Upper lobe of left lung (tissue), 4 donors: Measurements from ENCODE around the gene CAPNS1.

ENCODE experiments used
- POLR2A ChIP-seq, 4 donors: fragments of 450-650 bp; IDR thresholded peaks; one replicate each; pipeline ENCODE4 v1.5.1; 2016 to 2017; ENCODE audit warnings: antibody characterized with exemption in 4 of 4, mild to moderate bottlenecking in 2 of 4
- POLR2AphosphoS5 ChIP-seq, 2 donors: sonication (generic); formaldehyde crosslinking; IDR thresholded peaks; one replicate each; pipeline ENCODE4 v1.5.1; 2017; ENCODE audit warnings: antibody characterized with exemption in 2 of 2
- TF ChIP-seq, protein P1 (sequence below), 6 experiments: fragments of 450-650 bp in 4 of 6; fragments of 200-600 bp in 2 of 6; sonication (generic) in 2 of 6; IDR thresholded peaks; one replicate each; pipeline ENCODE4 v1.5.1; 2016 to 2019; ENCODE audit warnings: antibody characterized with exemption in 6 of 6

DNA sequence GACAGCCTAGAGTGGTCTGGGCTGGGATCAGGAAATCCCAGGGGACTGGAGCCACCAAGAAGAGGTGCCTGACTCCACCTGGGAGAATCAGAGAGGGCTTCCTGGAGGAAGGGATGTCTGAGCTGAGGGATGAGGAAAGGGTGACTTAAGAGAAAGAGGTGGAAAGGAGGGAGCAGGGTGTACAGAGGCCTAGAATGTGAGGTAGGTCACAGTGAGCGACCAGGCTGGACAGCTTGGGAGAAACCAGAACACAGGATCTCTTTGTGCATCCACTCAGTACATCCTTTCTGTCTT, 23.6 kb upstream of the CAPNS1 start:
- TF ChIP-seq, protein P1, sequence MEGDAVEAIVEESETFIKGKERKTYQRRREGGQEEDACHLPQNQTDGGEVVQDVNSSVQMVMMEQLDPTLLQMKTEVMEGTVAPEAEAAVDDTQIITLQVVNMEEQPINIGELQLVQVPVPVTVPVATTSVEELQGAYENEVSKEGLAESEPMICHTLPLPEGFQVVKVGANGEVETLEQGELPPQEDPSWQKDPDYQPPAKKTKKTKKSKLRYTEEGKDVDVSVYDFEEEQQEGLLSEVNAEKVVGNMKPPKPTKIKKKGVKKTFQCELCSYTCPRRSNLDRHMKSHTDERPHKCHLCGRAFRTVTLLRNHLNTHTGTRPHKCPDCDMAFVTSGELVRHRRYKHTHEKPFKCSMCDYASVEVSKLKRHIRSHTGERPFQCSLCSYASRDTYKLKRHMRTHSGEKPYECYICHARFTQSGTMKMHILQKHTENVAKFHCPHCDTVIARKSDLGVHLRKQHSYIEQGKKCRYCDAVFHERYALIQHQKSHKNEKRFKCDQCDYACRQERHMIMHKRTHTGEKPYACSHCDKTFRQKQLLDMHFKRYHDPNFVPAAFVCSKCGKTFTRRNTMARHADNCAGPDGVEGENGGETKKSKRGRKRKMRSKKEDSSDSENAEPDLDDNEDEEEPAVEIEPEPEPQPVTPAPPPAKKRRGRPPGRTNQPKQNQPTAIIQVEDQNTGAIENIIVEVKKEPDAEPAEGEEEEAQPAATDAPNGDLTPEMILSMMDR (IDR thresholded peaks at IDR 0.05) = no peak
- no peak for TF ChIP-seq POLR2A (IDR thresholded peaks at IDR 0.05)
- TF ChIP-seq POLR2AphosphoS5 (IDR thresholded peaks at IDR 0.05) = no peak
